SU-DHL-6 (cell line): ENCODE results near the gene TALDO1.

Source experiments
- H2AFZ ChIP-seq: fragments of 200-600 bp; sonication (generic); 2 replicates; pipeline ENCODE4 v1.6.1; 2014; ENCODE audit warnings: low read depth, mild to moderate bottlenecking, moderate library complexity, mixed read lengths, antibody characterized with exemption, low read length; ENCODE audit not compliant: severe bottlenecking
- H3F3A ChIP-seq: fragments of 200-600 bp; shearing (Covaris generic); 2 replicates; pipeline ENCODE4 v1.6.0; 2016; ENCODE audit warnings: antibody characterized with exemption, mild to moderate bottlenecking; ENCODE audit not compliant: insufficient read depth
- H3K27ac ChIP-seq: fragments of 200-600 bp; sonication (generic); 2 replicates; pipeline ENCODE4 v1.5.1; 2016; ENCODE audit warnings: low read depth, mild to moderate bottlenecking, low read length, moderate library complexity, mixed read lengths
- H3K27me3 ChIP-seq: fragments of 200-600 bp; sonication (generic), shearing (Covaris generic); 2 replicates; pipeline ENCODE4 v1.6.0; 2014; ENCODE audit warnings: mild to moderate bottlenecking, low read length
- H3K36me3 ChIP-seq: fragments of 200-600 bp; sonication (generic); 2 replicates; pipeline ENCODE4 v1.6.1; 2014; ENCODE audit warnings: mild to moderate bottlenecking, low read length, mixed read lengths
- H3K4me2 ChIP-seq: fragments of 300-600, 200-600 bp; shearing (Covaris generic), sonication (generic); 2 replicates; pipeline ENCODE4 v1.6.0; 2014; ENCODE audit warnings: low read length, low read depth, mild to moderate bottlenecking; ENCODE audit not compliant: poor library complexity, severe bottlenecking
- H3K4me3 ChIP-seq: fragments of 200-600 bp; sonication (generic); 2 replicates; pipeline ENCODE4 v1.5.1; 2014; ENCODE audit warnings: antibody characterized with exemption, low read length, mild to moderate bottlenecking, mixed read lengths; ENCODE audit not compliant: insufficient read depth, poor library complexity, severe bottlenecking
- H3K79me2 ChIP-seq: fragments of 200-600 bp; sonication (generic); 2 replicates; pipeline ENCODE4 v1.6.1; 2014; ENCODE audit warnings: mild to moderate bottlenecking, low read length, moderate library complexity; ENCODE audit not compliant: insufficient read depth
- H3K9ac ChIP-seq: fragments of 200-600 bp; sonication (generic); 2 replicates; pipeline ENCODE4 v1.7.0; 2014; ENCODE audit warnings: mild to moderate bottlenecking, low read length
- H3K9me2 ChIP-seq: fragments of 200-600 bp; sonication (generic); replicated peaks from 2 replicates; pipeline ENCODE4 v1.6.1; 2014; ENCODE audit warnings: low read length; ENCODE audit not compliant: insufficient read depth
- H3K9me3 ChIP-seq: fragments of 200-600 bp; sonication (generic); 2 replicates; pipeline ENCODE4 v1.6.1; 2014; ENCODE audit warnings: low read length, mixed read lengths; ENCODE audit not compliant: insufficient read depth
- H4K20me1 ChIP-seq: fragments of 200-600 bp; sonication (generic); 2 replicates; pipeline ENCODE4 v1.6.1; 2014; ENCODE audit warnings: low read depth, mild to moderate bottlenecking, antibody characterized with exemption, low read length, moderate library complexity, mixed read lengths
- CTCF ChIP-seq: fragments of 200-600 bp; sonication (generic); IDR thresholded peaks from one replicate; pipeline ENCODE4 v1.5.1; 2017; ENCODE audit warnings: antibody characterized with exemption, mild to moderate bottlenecking, low read length, moderate library complexity; ENCODE audit not compliant: insufficient read depth, poor library complexity, severe bottlenecking
- EZH2phosphoT487 ChIP-seq: fragments of 200-600 bp; sonication (generic), shearing (Covaris generic); conservative IDR thresholded peaks from 2 replicates; pipeline ENCODE4 v1.6.1; 2018; ENCODE audit warnings: mild to moderate bottlenecking, antibody characterized with exemption, low read length, moderate library complexity, mixed read lengths

The TALDO1 gene

GRCh38 chr11:769887-770641 lies 22.8 kb downstream of the TALDO1 start:
- no peak overlapping the region for H3K4me2 ChIP-seq
- H3K79me2 ChIP-seq: peaks cover 26% of the 10 kb centered on the region
- H3K27ac ChIP-seq: no peak overlapping the region
- H2AFZ ChIP-seq: no peak overlapping the region
- TF ChIP-seq CTCF: no peak
- TF ChIP-seq EZH2phosphoT487: no peak
- H3K4me3 ChIP-seq: no peak overlapping the region
- no peaks in the 10 kb centered on the region for H3K9me2 ChIP-seq
- H3F3A ChIP-seq: peaks cover 2% of the 10 kb centered on the region; the same call in 1 of the 2 replicates
- no peaks in the 10 kb centered on the region for H3K9me3 ChIP-seq
- no peak overlapping the region for H3K9ac ChIP-seq
- no peaks in the 10 kb centered on the region for H3K36me3 ChIP-seq
- no peaks in the 10 kb centered on the region for H4K20me1 ChIP-seq
- H3K27me3 ChIP-seq: no peaks in the 10 kb centered on the region

GRCh38 chr11:770642-771616 lies 23.7 kb downstream of the TALDO1 start:
- no peak for TF ChIP-seq CTCF
- no peak for TF ChIP-seq EZH2phosphoT487
- Histone ChIP-seq H3K36me3 (no peaks in the 10 kb centered on the region), H4K20me1 (no peaks in the 10 kb centered on the region)

GRCh38 chr11:771617-772204 lies 24.4 kb downstream of the TALDO1 start:
- H3F3A ChIP-seq: no peaks in the 10 kb centered on the region
- H3K79me2 ChIP-seq: peaks cover 43% of the 10 kb centered on the region
- H3K4me2 ChIP-seq: no peak overlapping the region
- no peaks in the 10 kb centered on the region for H4K20me1 ChIP-seq
- no peak overlapping the region for H3K27ac ChIP-seq
- H3K27me3 ChIP-seq: no peaks in the 10 kb centered on the region
- H3K36me3 ChIP-seq: no peaks in the 10 kb centered on the region
- TF ChIP-seq EZH2phosphoT487 (no peak), CTCF (no peak)
- H3K9me2 ChIP-seq: no peaks in the 10 kb centered on the region
- H2AFZ ChIP-seq: no peak overlapping the region
- no peak overlapping the region for H3K4me3 ChIP-seq
- H3K9ac ChIP-seq: no peak overlapping the region
- no peaks in the 10 kb centered on the region for H3K9me3 ChIP-seq

More at GRCh38 chr11:770642-771616, 23.7 kb downstream of the TALDO1 start:
- no peaks in the 10 kb centered on the region for H3F3A ChIP-seq
- H3K27me3 ChIP-seq: no peaks in the 10 kb centered on the region
- H3K27ac ChIP-seq: no peak overlapping the region
- no peaks in the 10 kb centered on the region for H3K9me2 ChIP-seq
- no peak overlapping the region for H3K4me3 ChIP-seq
- H3K79me2 ChIP-seq: peaks cover 35% of the 10 kb centered on the region
- H3K4me2 ChIP-seq: no peak overlapping the region
- H3K9ac ChIP-seq: no peak overlapping the region
- H2AFZ ChIP-seq: no peak overlapping the region
- no peaks in the 10 kb centered on the region for H3K9me3 ChIP-seq
